GM19099 (cell line): ENCODE results near the gene ECI2.

Experiments used
- POLR2A ChIP-seq: IDR thresholded peaks from 3 replicates; pipeline ENCODE4 v1.6.1; 2011; ENCODE audit warnings: low read depth; ENCODE audit not compliant: insufficient read length; ENCODE audit errors: extremely low read depth

ECI2 gene

DNA sequence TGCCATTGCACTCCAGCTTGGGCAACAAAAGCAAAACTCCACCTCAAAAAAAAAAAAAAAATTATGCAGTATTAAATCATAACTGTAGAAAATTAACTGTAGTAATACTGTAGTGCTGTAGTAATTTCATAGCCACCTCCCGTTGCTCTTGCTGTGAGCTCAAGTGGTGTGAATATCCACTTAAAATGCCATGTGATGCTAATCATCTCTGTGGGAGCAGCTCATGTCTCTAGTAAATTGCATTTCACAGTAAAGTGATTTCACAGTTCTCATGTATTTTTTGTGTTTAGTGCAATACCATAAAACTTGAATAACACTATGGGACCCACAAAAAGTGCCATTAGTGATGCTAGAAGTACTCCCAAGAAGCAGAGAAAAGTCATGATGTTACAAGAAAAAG lies 42.1 kb downstream of the ECI2 start:
- no peak for TF ChIP-seq POLR2A

- TF ChIP-seq POLR2A: no peak
Observed at GRCh38 chr6:4091941-4092340, 43.4 kb downstream of the ECI2 start.

- TF ChIP-seq POLR2A: no peak
Observed at GRCh38 chr6:4088704-4089103, 46.7 kb downstream of the ECI2 start.

- TF ChIP-seq POLR2A: no peak
Observed at GRCh38 chr6:4085332-4085700, 50.1 kb downstream of the ECI2 start.

DNA sequence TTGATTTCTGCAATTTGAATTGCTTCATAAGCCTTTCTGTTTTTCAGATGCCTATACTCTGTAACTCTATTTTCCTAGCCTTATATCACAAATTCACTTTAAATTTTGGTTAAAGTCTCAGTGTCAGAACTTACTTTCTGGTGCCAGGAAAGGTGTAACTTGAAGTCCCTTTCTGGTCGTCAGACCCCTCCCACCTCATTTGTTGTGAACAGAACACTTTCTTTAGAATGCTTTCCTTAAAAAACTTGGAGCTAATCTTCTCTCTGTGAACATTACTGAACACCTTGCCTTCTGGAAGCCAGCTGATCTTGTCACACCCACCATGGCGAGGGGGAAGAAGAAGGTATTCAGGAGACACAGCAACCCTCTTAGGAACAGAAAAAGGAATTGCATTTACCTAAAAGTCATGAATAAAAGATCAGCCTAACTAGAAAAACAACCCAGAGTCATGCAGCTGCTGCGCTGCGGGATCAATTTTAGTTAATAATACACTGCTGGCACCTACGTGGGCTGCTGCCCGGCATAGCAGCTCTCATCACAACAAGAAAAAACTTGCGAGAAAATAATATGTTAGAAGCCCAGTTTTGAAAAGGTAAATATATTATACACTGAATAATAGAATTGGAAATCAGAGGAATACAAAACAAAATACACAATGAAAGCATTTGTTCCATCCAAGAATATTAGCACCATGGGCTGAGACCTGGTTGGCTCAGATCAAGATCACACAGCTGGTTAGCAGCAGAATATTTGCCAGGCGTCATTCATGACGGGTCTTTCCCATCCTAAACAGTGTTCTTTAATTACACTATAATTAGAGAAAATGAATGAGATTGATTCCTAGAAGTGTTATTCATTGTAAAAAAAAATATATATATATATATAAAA lies 50.7 kb downstream of the ECI2 start:
- no peak for TF ChIP-seq POLR2A

DNA sequence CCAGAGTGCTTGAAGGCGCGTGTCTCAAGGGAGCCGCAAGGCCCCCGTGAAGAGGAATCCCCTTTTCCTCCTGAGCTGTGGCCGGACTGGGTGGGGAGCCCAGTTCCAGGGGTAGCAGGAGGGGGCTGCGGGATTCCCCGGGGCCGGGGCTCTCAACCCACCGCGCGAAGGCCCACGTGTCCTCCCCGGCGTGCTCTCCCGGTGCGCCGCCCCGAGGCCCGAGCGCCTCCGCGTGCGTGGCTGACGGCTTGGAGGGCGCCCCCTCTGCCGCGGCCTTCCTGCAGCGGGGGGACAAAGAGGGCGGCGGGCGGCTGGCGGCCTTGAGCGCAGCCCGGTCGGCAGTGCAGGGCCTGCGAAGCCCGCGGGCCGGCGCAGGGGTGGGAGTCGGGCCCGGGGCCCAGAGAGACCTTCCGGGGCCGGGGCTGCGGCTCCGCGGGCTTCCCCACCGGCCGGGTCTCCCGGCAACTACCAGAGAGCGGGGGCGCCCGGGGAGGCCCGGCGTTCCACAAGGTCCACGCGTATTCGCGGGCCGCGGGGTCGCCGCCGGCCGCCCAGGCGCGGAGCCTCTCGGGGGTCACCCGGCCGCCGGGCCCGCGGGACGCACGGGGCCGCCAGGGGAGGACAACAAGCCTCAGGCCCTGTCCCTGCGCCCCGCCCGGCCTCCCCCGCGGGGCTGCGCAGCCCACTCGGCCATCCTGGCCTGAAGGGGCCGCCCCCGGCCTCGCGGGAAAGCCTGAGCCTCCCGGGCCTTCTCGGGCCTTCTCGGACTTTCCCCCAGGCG lies 56.5 kb downstream of the ECI2 start, which contains the start of gene FAM217A:
Gene FAM217A (minus strand): TSS at position 447 of the 781 bp plus-strand sequence. CDS start 1,723 bp downstream, outside the sequence.
- TF ChIP-seq POLR2A: no peak

DNA sequence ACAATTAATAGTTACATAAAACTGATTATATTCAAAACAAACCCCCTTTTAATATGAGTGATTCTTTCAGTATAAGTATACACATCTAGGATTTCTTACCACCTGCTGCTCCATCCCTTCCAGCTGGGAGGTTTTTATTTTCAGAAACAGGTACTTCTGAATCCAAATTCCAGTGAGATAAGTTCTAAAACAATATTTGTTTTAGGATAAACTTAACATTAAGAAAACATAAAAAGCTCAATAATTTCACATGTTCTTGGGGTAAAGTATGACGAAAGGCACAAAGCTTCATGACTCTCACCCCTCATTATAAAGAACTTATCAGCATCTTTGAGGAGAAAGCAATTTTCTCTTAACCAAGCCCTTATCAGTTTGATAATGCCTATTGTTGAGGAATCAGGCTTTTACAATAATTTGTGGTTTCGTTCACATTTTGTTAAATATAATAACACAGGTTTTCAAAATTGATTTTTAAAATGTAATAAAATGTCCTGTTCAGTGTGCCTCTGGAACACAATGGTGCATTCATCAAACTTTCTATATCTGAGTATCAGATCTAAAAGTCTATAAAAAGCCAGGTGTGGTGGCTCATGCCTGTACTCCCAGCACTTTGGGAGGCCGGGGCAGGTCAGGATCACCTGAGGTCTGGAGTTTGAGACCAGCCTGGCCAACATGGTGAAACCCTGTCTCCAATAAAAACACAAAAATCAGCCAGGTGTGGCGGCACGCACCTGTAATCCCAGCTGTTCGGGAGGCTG lies 60.7 kb downstream of the ECI2 start:
- TF ChIP-seq POLR2A: no peak

GRCh38 chr6:4071330-4071729 lies 64.0 kb downstream of the ECI2 start:
- TF ChIP-seq POLR2A: no peak

DNA sequence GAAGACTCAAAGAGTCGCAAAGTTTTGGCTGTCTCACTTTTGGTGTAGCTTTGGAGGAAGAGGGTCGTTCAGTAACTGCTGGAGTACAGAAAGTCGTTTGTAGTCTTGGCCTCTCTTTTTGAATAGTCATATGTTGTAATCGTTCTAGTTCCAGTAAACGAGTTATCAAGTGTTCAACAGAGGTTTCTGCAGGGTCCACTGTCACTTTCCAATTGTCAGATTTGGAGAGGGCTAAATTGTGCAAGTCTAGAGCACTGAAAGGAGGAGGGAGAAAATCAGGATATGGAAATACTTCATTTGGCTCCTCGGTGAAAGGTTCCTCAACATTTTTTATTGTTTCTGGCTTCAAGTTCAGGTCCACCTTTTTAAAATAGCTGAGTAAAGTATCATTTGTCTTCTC lies 66.2 kb downstream of the ECI2 start:
- no peak for TF ChIP-seq POLR2A

DNA sequence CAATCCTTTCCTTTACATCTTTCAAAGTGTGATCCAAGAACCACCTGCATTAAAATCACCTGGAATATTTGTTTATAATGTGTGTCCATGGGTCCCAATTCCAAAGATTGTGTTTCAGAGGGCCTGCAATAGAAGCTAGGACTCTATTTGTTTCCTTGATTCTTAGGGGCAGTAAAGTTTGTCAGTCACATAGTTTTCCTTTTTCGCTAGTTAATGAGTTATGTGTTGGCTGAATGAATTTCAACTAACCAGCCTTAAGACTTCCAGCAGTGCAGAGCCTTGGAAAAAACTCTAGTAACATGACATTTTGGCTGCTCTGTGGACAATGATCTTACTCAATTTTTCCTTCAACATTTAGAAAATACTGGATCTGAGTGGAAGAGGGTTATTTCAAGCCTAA lies 67.7 kb downstream of the ECI2 start:
- TF ChIP-seq POLR2A: no peak

- no peak for TF ChIP-seq POLR2A
Observed at GRCh38 chr6:4066029-4066755, 69.2 kb downstream of the ECI2 start.
